Endodermal cell (in vitro differentiated cells): ENCODE data around the gene PAPOLA. TPM values are rescaled to one million over a fixed set of nuclear protein-coding genes. Genes with fewer than 3 reads are reported as not detected.
"Not testable (repeated sequence)": the region's sequence is repeated elsewhere in the genome, so short reads cannot be mapped to it uniquely, and the experiment has no call there.

Source experiments
- DNase-seq: peaks from one replicate; pipeline ENCODE4 v3.0.0-alpha.2; 2017
- H3K27ac ChIP-seq: 2 replicates; pipeline ENCODE4 v1.5.1; 2013; ENCODE audit warnings: mild to moderate bottlenecking, low read depth, low read length, moderate library complexity
- H3K27me3 ChIP-seq: 2 replicates; pipeline ENCODE4 v1.6.1; 2013; ENCODE audit warnings: mild to moderate bottlenecking, low read length, moderate library complexity; ENCODE audit not compliant: insufficient read depth, control insufficient read depth, poor library complexity, severe bottlenecking
- H3K36me3 ChIP-seq: 2 replicates; pipeline ENCODE4 v1.7.0; 2013; ENCODE audit warnings: mild to moderate bottlenecking, low read length, moderate library complexity; ENCODE audit not compliant: control insufficient read depth, insufficient read depth
- H3K4me1 ChIP-seq: one replicate; pipeline ENCODE4 v1.7.0; 2013; ENCODE audit warnings: low read length; ENCODE audit not compliant: control insufficient read depth, insufficient read depth
- H3K4me3 ChIP-seq: 2 replicates; pipeline ENCODE4 v1.5.1; 2013; ENCODE audit warnings: mild to moderate bottlenecking, low read length, moderate library complexity
- H3K9ac ChIP-seq: 2 replicates; pipeline ENCODE4 v1.6.1; 2013; ENCODE audit warnings: mild to moderate bottlenecking, low read length, moderate library complexity; ENCODE audit not compliant: poor library complexity, severe bottlenecking; ENCODE audit errors: extremely low read depth
- H3K9me3 ChIP-seq: 2 replicates; pipeline ENCODE4 v1.6.1; 2013; ENCODE audit warnings: mild to moderate bottlenecking, low read length, moderate library complexity; ENCODE audit not compliant: control insufficient read depth
- H3K27ac Mint-ChIP-seq: 2 replicates; pipeline ENCODE4 v1.8.0; 2020; ENCODE audit warnings: mixed read lengths
- H3K27me3 Mint-ChIP-seq: 2 replicates; pipeline ENCODE4 v1.8.0; 2021; ENCODE audit warnings: mild to moderate bottlenecking, mixed read lengths; ENCODE audit not compliant: insufficient read depth
- H3K36me3 Mint-ChIP-seq: 2 replicates; pipeline ENCODE4 v1.8.0; 2020; ENCODE audit warnings: low read depth, mixed read lengths
- H3K4me1 Mint-ChIP-seq: 2 replicates; pipeline ENCODE4 v1.8.0; 2020; ENCODE audit warnings: mixed read lengths
- H3K4me3 Mint-ChIP-seq: 2 replicates; pipeline ENCODE4 v1.8.0; 2020; ENCODE audit warnings: mild to moderate bottlenecking, moderate library complexity, mixed read lengths
- H3K9me3 Mint-ChIP-seq: 2 replicates; pipeline ENCODE4 v1.8.0; 2020; ENCODE audit warnings: mild to moderate bottlenecking, mixed read lengths
- WGBS, 2 experiments: methylation state at CpG; one replicate each; pipeline versions ENCODE4 v1.1.5 to v1.1.7; 2013; ENCODE audit warnings: missing lambda C conversion rate in 2 of 2, mixed read lengths in 1 of 2; ENCODE audit not compliant: insufficient coverage in 1 of 2, insufficient read length in 1 of 2; 5-methylcytosine and 5-hydroxymethylcytosine counted together
- total RNA-seq, 2 donors: library from RNA; stranded (reverse); fragmentation: NEBNext Ultra II Directional in 1 of 2; extraction: Animal tissue kit (Norgen Biotek cat#: 25700) in 1 of 2; gene quantifications; 2 replicates in 1 of 2; 3 replicates in 1 of 2; pipeline ENCODE4 v1.2.1, GENCODE V29; 2021
- TF ChIP-seq, protein P1 (sequence below): fragments of 200-600 bp; sonication (generic); conservative IDR thresholded peaks from 2 replicates; pipeline ENCODE4 v1.5.0; 2021; ENCODE audit warnings: antibody characterized with exemption, mild to moderate bottlenecking

PAPOLA gene
- total RNA-seq, 2 donors from 2014 or later = 218 to 225 TPM

DNA sequence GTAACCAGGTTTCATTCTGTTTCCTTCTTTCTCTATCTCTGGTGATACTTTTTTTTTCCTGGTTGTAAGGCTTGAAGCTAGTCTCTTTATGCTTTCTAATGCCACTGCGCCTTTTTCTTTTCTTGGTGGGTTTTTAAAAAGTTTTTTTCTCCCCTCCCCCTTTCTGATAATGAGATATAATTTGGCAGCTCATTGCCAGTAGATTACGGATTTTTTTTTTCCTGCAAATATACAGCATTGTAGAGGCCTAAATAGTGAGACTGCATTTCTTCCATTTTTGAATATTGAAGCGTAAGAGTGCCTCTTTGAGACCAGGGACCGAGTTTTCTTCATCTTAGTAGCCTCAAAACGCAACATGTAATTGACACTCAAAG, 1.1 kb downstream of the PAPOLA start:
- peak overlapping the region; percentile 97 for H3K27ac Mint-ChIP-seq
- peak overlapping the region; percentile 97 for H3K4me3 Mint-ChIP-seq
- Histone ChIP-seq H3K36me3 (peaks cover 24% of the 10 kb centered on the region), H3K27ac (no peak overlapping the region), H3K27me3 (no peaks in the 10 kb centered on the region), H3K9me3 (peaks cover 6% of the 10 kb centered on the region), H3K4me3 (peak overlapping the region; percentile 92), H3K4me1 (peaks cover 12% of the 10 kb centered on the region), H3K9ac (peak overlapping the region; percentile 90)
- peaks cover 28% of the 10 kb centered on the region for H3K36me3 Mint-ChIP-seq
- TF ChIP-seq, protein P1, sequence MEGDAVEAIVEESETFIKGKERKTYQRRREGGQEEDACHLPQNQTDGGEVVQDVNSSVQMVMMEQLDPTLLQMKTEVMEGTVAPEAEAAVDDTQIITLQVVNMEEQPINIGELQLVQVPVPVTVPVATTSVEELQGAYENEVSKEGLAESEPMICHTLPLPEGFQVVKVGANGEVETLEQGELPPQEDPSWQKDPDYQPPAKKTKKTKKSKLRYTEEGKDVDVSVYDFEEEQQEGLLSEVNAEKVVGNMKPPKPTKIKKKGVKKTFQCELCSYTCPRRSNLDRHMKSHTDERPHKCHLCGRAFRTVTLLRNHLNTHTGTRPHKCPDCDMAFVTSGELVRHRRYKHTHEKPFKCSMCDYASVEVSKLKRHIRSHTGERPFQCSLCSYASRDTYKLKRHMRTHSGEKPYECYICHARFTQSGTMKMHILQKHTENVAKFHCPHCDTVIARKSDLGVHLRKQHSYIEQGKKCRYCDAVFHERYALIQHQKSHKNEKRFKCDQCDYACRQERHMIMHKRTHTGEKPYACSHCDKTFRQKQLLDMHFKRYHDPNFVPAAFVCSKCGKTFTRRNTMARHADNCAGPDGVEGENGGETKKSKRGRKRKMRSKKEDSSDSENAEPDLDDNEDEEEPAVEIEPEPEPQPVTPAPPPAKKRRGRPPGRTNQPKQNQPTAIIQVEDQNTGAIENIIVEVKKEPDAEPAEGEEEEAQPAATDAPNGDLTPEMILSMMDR = no peak
- no peaks in the 10 kb centered on the region for H3K9me3 Mint-ChIP-seq
- H3K27me3 Mint-ChIP-seq = no peaks in the 10 kb centered on the region
- DNase-seq = no peak
- H3K4me1 Mint-ChIP-seq = peaks cover 28% of the 10 kb centered on the region
- WGBS, 2 experiments = 18 to 51% methylated on average over 3 to 5 of the region's 5 CpGs

DNA sequence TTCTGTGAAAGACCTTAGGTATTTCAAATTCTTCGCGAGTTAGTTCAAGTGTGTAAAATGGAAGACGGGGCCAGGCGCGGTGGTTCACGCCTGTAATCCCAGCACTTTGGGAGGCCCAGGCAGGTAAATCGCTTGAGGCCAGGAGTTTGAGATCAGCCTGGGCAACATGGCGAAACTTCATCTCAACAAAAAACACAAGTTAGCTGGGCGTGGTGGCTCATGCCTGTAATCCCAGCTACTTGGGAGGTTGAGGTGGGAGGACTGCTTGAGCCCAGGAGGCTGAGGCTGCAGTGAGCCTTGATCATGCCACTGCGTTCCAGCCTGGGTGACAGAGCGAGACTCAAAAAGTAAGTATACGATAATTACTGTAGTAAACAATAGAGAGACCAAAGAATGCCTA, 2.2 kb downstream of the PAPOLA start:
- Mint-ChIP-seq H3K36me3 (peaks cover 28% of the 10 kb centered on the region), H3K4me1 (peaks cover 23% of the 10 kb centered on the region), H3K4me3 (peak overlapping the region; percentile 97), H3K27ac (peak overlapping the region; percentile 48)
- H3K27ac ChIP-seq, H3K27me3 Mint-ChIP-seq, DNase-seq, H3K9ac ChIP-seq, H3K9me3 Mint-ChIP-seq, H3K9me3 ChIP-seq, H3K27me3 ChIP-seq: not testable (repeated sequence)
- Histone ChIP-seq H3K36me3 (peaks cover 24% of the 10 kb centered on the region), H3K4me3 (peak overlapping the region; percentile 92), H3K4me1 (peaks cover 12% of the 10 kb centered on the region)
- WGBS, 2 experiments = 96 to 97% methylated on average over 10 to 12 of the region's 12 CpGs

DNA sequence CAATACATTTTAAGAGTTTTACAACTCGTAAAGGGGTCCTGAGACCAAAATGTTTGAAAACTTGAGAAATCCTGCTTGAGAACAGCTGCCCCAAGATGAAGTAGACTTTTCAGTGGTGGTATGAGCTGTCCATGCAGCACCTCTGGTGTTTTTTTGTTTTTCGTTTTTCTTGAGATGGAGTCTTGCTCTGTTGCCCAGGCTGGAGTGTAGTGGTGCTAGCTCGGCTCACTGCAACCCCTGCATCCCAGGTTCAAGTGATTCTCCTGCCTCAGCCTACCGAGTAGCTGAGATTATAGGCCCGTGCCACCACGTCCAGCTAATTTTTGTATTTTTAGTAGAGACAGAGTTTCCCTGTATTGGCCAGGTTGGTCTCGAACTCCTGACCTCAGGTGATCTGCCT, 5.5 kb downstream of the PAPOLA start:
- Mint-ChIP-seq H3K27me3 (no peaks in the 10 kb centered on the region), H3K4me1 (peaks cover 30% of the 10 kb centered on the region), H3K27ac (no peak overlapping the region), H3K9me3 (no peaks in the 10 kb centered on the region), H3K36me3 (peaks cover 28% of the 10 kb centered on the region), H3K4me3 (no peak overlapping the region)
- H3K4me1 ChIP-seq = peaks cover 13% of the 10 kb centered on the region
- no peak for DNase-seq
- H3K9me3 ChIP-seq = peaks cover 6% of the 10 kb centered on the region
- H3K9ac ChIP-seq = no peak overlapping the region
- no peaks in the 10 kb centered on the region for H3K27me3 ChIP-seq
- no peak overlapping the region for H3K27ac ChIP-seq
- WGBS, 2 experiments = 94 to 95% methylated on average over 6 to 7 of the region's 7 CpGs
- peaks cover 24% of the 10 kb centered on the region for H3K36me3 ChIP-seq
- TF ChIP-seq, protein P1 = no peak
- no peak overlapping the region for H3K4me3 ChIP-seq

DNA sequence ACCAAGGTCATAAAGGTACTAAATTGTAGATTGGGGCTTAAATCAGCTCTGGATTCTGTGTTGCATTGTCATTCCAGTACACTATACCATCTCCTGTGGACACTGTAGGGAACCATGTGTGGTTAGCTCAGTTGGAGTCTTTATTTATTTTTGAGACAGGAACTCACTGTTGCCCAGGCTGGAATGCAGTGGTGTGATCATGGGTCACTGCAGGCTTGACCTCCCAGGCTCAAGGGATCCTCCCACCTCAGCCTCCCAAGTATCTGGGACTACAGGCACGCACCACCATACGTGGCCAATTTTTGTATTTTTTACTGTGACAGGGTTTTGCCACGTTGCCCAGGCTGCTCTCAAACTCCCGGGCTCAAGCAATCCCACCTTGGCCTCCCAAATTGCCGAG, 6.7 kb downstream of the PAPOLA start:
- H3K9me3 Mint-ChIP-seq = no peaks in the 10 kb centered on the region
- 96 to 98% methylated on average over 4 to 5 of the region's 5 CpGs for WGBS, 2 experiments

More for the DNA sequence above, 6.7 kb downstream of the PAPOLA start:
- Histone ChIP-seq H3K27ac (no peak overlapping the region), H3K36me3 (peaks cover 22% of the 10 kb centered on the region), H3K27me3 (no peaks in the 10 kb centered on the region), H3K4me3 (no peak overlapping the region), H3K9ac (no peak overlapping the region), H3K9me3 (peaks cover 6% of the 10 kb centered on the region), H3K4me1 (peaks cover 14% of the 10 kb centered on the region)
- Mint-ChIP-seq H3K36me3 (peaks cover 28% of the 10 kb centered on the region), H3K27me3 (no peaks in the 10 kb centered on the region), H3K4me1 (peaks cover 25% of the 10 kb centered on the region), H3K4me3 (no peak overlapping the region), H3K27ac (peak overlapping the region; percentile 58)
- DNase-seq = no peak
- TF ChIP-seq, protein P1 = no peak
